ENCODE measurements around the gene IFITM1. TPM values are rescaled to one million over a fixed set of nuclear protein-coding genes. Genes with fewer than 3 reads are reported as not detected.

The IFITM1 gene
- total and polyA plus RNA-seq, 2 of the 4 experiments (the other 2 are of a cell fraction): 24.2 to 68.9 TPM

DNA sequence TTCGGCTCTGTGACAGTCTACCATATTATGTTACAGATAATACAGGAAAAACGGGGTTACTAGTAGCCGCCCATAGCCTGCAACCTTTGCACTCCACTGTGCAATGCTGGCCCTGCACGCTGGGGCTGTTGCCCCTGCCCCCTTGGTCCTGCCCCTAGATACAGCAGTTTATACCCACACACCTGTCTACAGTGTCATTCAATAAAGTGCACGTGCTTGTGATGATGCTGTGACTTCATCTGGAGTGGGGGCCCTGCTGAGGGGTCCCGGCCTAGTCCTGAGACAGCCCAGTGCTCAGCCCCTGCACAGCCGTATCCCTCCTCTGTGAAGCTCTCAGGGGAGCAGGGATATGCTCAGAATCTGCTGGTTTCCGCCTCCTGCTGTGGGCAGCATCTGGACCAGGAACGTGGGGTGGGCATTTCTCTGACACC, 1.2 kb downstream of the IFITM1 start:
- H2AFZ ChIP-seq (replicated peaks; ENCODE audit: low read length, poor library complexity): no peak overlapping the region
- H3K9me1 ChIP-seq (ENCODE audit: insufficient read depth, low read length): 0 out of 2 replicates have a peak, but pooled peaks cover 3% of the 10 kb centered on the region
- DNase-seq (no peak), ATAC-seq (ENCODE audit: low read depth) (no peak)
- H3K27ac ChIP-seq (ENCODE audit: insufficient read depth, low read length): no peak overlapping the region
- no peak overlapping the region for H4K8ac ChIP-seq (ENCODE audit: low read depth in 2 of 2, low read length in 2 of 2)
- H3K79me1 ChIP-seq (ENCODE audit: low read depth in 1 of 2, low read length in 2 of 2): peaks cover 5 to 37% of the 10 kb centered on the region in 2 experiments; a peak in 3 of 4 replicates
- no peaks in the 10 kb centered on the region for H3K9me3 ChIP-seq (ENCODE audit: control insufficient read depth, insufficient read depth, low read length)
- no peak overlapping the region for H4K91ac ChIP-seq (ENCODE audit: insufficient read depth, low read depth, low read length)
- peak overlapping the region; percentile 71 for H3K23ac ChIP-seq (ENCODE audit: low read depth, low read length)
- H3K56ac ChIP-seq (ENCODE audit: extremely low read depth, insufficient read depth, low read length): no peak overlapping the region
- H3K4me2 ChIP-seq (ENCODE audit: low read depth, low read length): peak overlapping the region; percentile 62
- peak overlapping the region; percentile 63; the same call in 1 of the 2 replicates for H2AK5ac ChIP-seq (ENCODE audit: low read depth, low read length)
- peak overlapping the region; percentile 15 for H3K4me3 ChIP-seq (ENCODE audit: insufficient read depth, low read depth, low read length)
- CTCF ChIA-PET: no interaction called here
- peak overlapping the region; percentile 29 for H3K9ac ChIP-seq (ENCODE audit: low read depth, low read length)
- H2BK120ac ChIP-seq (ENCODE audit: low read depth, low read length): no peak overlapping the region
- H3K4ac ChIP-seq (ENCODE audit: low read depth, low read length): no peak overlapping the region
- no peak overlapping the region for H2BK5ac ChIP-seq (ENCODE audit: low read depth, low read length, poor library complexity, severe bottlenecking)
- 67% methylated on average over 1 of the region's 9 CpGs; no CpG with 5 or more reads in 1 of the 2 experiments for WGBS, 2 experiments (ENCODE audit: extremely low coverage in 2 of 2, insufficient read length in 1 of 2)
- H3K14ac ChIP-seq (replicated peaks; ENCODE audit: low read depth, low read length): 0 out of 2 replicates have a peak overlapping the region, but pooled peaks have one; percentile 66
- H3K4me1 ChIP-seq (ENCODE audit: control insufficient read depth, insufficient read depth, low read length): peaks cover 21% of the 10 kb centered on the region
- dilution Hi-C loops (cut with HindIII; ENCODE audit: low sequenced_read_pairs, unreplicated experiment) (no loop called here), in situ Hi-C loops (cut with MboI; ENCODE audit: low sequenced_read_pairs) (no loop called here), intact Hi-C loops (cut with micrococcal nuclease) (no loop called here)
- no peak overlapping the region for H3K18ac ChIP-seq (ENCODE audit: low read depth, low read length)
- no peak overlapping the region for H4K5ac ChIP-seq (ENCODE audit: low read depth, low read length)
- no peak overlapping the region for H2BK20ac ChIP-seq (ENCODE audit: low read depth, low read length)
- no peak for TF ChIP-seq POLR2A (IDR thresholded peaks at IDR 0.05; ENCODE audit: low read depth, low read length)
- TF ChIP-seq SMC3 (IDR thresholded peaks at IDR 0.05; ENCODE audit: low read depth, low read length): no peak
- TF ChIP-seq, protein P1, sequence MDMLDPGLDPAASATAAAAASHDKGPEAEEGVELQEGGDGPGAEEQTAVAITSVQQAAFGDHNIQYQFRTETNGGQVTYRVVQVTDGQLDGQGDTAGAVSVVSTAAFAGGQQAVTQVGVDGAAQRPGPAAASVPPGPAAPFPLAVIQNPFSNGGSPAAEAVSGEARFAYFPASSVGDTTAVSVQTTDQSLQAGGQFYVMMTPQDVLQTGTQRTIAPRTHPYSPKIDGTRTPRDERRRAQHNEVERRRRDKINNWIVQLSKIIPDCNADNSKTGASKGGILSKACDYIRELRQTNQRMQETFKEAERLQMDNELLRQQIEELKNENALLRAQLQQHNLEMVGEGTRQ (IDR thresholded peaks at IDR 0.05; ENCODE audit: low read depth, low read length): no peak
- TF ChIP-seq, protein P2, sequence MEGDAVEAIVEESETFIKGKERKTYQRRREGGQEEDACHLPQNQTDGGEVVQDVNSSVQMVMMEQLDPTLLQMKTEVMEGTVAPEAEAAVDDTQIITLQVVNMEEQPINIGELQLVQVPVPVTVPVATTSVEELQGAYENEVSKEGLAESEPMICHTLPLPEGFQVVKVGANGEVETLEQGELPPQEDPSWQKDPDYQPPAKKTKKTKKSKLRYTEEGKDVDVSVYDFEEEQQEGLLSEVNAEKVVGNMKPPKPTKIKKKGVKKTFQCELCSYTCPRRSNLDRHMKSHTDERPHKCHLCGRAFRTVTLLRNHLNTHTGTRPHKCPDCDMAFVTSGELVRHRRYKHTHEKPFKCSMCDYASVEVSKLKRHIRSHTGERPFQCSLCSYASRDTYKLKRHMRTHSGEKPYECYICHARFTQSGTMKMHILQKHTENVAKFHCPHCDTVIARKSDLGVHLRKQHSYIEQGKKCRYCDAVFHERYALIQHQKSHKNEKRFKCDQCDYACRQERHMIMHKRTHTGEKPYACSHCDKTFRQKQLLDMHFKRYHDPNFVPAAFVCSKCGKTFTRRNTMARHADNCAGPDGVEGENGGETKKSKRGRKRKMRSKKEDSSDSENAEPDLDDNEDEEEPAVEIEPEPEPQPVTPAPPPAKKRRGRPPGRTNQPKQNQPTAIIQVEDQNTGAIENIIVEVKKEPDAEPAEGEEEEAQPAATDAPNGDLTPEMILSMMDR (conservative IDR thresholded peaks at IDR 0.05; ENCODE audit: low read depth, low read length): no peak
- no peak for TF ChIP-seq MAZ (IDR thresholded peaks at IDR 0.05; ENCODE audit: borderline replicate concordance, low read depth, low read length)
- TF ChIP-seq, protein P3, sequence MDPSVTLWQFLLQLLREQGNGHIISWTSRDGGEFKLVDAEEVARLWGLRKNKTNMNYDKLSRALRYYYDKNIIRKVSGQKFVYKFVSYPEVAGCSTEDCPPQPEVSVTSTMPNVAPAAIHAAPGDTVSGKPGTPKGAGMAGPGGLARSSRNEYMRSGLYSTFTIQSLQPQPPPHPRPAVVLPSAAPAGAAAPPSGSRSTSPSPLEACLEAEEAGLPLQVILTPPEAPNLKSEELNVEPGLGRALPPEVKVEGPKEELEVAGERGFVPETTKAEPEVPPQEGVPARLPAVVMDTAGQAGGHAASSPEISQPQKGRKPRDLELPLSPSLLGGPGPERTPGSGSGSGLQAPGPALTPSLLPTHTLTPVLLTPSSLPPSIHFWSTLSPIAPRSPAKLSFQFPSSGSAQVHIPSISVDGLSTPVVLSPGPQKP (IDR thresholded peaks at IDR 0.05; ENCODE audit: borderline replicate concordance, low read depth, low read length): no peak
- TF ChIP-seq FOS (IDR thresholded peaks at IDR 0.05; ENCODE audit: low read depth, low read length): no peak
- no peak for TF ChIP-seq CEBPB (IDR thresholded peaks at IDR 0.05; ENCODE audit: low read depth, low read length)
- no peak for TF ChIP-seq RFX5 (IDR thresholded peaks at IDR 0.05; ENCODE audit: low read depth, low read length)
- no peak for TF ChIP-seq CHD1 (IDR thresholded peaks at IDR 0.05; ENCODE audit: low read depth, low read length)
- TF ChIP-seq MXI1 (IDR thresholded peaks at IDR 0.05; ENCODE audit: borderline replicate concordance, low read depth, low read length): no peak
- no peak for TF ChIP-seq BHLHE40 (IDR thresholded peaks at IDR 0.05; ENCODE audit: low read depth, low read length)
- no peak for TF ChIP-seq RAD21 (IDR thresholded peaks at IDR 0.05; ENCODE audit: low read length)
- TF ChIP-seq MAFK (IDR thresholded peaks at IDR 0.05; ENCODE audit: low read depth, low read length): no peak
- TF ChIP-seq RCOR1 (IDR thresholded peaks at IDR 0.05; ENCODE audit: insufficient replicate concordance, low read length): no peak
- TF ChIP-seq NFE2L2 (IDR thresholded peaks at IDR 0.05; ENCODE audit: low read depth, low read length): no peak
- no peaks in the 10 kb centered on the region for H3K27me3 ChIP-seq (ENCODE audit: control insufficient read depth, insufficient read depth, low read length)
- H3K36me3 ChIP-seq (ENCODE audit: control insufficient read depth, insufficient read depth, low read length): peaks cover 6% of the 10 kb centered on the region; the same call in 1 of the 2 replicates
- H4K20me1 ChIP-seq (ENCODE audit: insufficient read depth, low read length): peaks cover 6% of the 10 kb centered on the region; the same call in 1 of the 2 replicates
- POLR2A ChIA-PET (ENCODE audit: unreplicated experiment): no interaction called here
- no TSS peak for BruUV-seq (replicated peaks)
- H2AK9ac ChIP-seq (replicated peaks; ENCODE audit: low read depth, low read length, poor library complexity): peak overlapping the region; percentile 50
- H2BK15ac ChIP-seq (ENCODE audit: low read depth, low read length): no peak overlapping the region; the same call in 2 of the 3 replicates

Data from IMR-90 (cell line).